ENCODE data around the gene RNF7.
"Not testable (repeated sequence)": the region's sequence is repeated elsewhere in the genome, so short reads cannot be mapped to it uniquely, and the experiment has no call there.

Gene RNF7

GRCh38 chr3:141783632-141784031, 45.5 kb downstream of the RNF7 start:
- ChIA-PET POLR2A (ENCODE audit: low non-redundant PET) (no interaction called here), CTCF (interaction anchor here (1.1 to 1.5 kb wide), 2 partner anchors 45 to 92 kb away, joined by 4 to 6 read pairs; partner anchors contain the start of gene RNF7)
- no peak for DNase-seq (ENCODE audit: low spot score)
- TF ChIP-seq, protein P1, sequence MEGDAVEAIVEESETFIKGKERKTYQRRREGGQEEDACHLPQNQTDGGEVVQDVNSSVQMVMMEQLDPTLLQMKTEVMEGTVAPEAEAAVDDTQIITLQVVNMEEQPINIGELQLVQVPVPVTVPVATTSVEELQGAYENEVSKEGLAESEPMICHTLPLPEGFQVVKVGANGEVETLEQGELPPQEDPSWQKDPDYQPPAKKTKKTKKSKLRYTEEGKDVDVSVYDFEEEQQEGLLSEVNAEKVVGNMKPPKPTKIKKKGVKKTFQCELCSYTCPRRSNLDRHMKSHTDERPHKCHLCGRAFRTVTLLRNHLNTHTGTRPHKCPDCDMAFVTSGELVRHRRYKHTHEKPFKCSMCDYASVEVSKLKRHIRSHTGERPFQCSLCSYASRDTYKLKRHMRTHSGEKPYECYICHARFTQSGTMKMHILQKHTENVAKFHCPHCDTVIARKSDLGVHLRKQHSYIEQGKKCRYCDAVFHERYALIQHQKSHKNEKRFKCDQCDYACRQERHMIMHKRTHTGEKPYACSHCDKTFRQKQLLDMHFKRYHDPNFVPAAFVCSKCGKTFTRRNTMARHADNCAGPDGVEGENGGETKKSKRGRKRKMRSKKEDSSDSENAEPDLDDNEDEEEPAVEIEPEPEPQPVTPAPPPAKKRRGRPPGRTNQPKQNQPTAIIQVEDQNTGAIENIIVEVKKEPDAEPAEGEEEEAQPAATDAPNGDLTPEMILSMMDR (conservative IDR thresholded peaks at IDR 0.05; ENCODE audit: low read depth): no peak
- H3K27ac ChIP-seq: no peak overlapping the region

- H3K27ac ChIP-seq: no peak overlapping the region
- POLR2A ChIA-PET (ENCODE audit: low non-redundant PET): no interaction called here
- CTCF ChIA-PET: interaction anchor here (1.5 kb wide), 1 partner anchor 91 kb away, joined by 6 read pairs; no protein-coding TSS in a partner anchor
- no peak for DNase-seq (ENCODE audit: low spot score)
- TF ChIP-seq, protein P1 (conservative IDR thresholded peaks at IDR 0.05; ENCODE audit: low read depth): no peak
Observed at GRCh38 chr3:141784096-141784495, 46.0 kb downstream of the RNF7 start.

DNA sequence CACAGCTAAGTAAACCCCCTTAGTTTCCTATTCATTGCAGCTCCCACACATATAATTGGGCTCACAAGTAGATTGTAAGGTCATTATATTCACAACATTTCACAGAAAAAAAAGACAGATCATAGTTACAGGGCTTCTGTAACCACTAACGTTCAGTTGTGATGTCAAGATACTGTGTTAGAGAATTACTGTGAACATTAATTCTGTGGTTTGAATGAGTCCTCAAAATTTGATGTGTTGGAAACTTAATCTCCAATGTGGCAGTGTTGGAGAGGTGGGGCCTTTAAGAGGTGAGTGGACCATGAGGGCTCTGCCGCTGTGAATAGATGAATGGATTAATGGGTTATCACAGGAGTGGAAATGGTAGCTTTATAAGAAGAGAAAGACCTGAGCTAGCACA, 46.4 kb downstream of the RNF7 start:
- DNase-seq (ENCODE audit: low spot score): no peak
- TF ChIP-seq, protein P1 (conservative IDR thresholded peaks at IDR 0.05; ENCODE audit: low read depth): no peak
- H3K27ac ChIP-seq: no peak overlapping the region
- CTCF ChIA-PET: interaction anchor here (0.5 to 1.5 kb wide), 3 partner anchors 9 to 91 kb away, joined by 3 to 6 read pairs (median 4); no protein-coding TSS in a partner anchor
- POLR2A ChIA-PET (ENCODE audit: low non-redundant PET): no interaction called here

DNA sequence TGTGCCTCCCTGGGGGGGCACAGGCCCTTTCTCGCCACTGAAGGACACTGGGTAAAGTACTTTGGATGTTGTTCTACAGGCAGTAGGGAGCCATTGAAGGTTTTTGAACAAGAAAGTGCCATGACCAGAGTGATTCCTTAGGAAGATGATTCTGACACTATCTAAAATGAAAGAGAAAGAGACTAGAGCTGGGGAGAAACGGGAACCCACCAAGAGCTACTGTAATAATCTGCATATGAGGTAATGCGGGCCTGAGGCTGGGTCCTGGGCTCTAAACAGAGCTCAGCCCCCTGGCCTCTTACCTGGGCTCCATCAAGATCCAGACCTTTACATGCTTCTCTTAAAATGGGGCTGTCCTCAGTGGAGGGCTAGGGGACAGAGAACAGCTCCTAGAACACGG, 50.1 kb downstream of the RNF7 start:
- H3K27ac ChIP-seq: no peak overlapping the region
- no peak for DNase-seq (ENCODE audit: low spot score)
- CTCF ChIA-PET: no interaction called here
- TF ChIP-seq, protein P1 (conservative IDR thresholded peaks at IDR 0.05; ENCODE audit: low read depth): no peak
- POLR2A ChIA-PET (ENCODE audit: low non-redundant PET): no interaction called here

DNA sequence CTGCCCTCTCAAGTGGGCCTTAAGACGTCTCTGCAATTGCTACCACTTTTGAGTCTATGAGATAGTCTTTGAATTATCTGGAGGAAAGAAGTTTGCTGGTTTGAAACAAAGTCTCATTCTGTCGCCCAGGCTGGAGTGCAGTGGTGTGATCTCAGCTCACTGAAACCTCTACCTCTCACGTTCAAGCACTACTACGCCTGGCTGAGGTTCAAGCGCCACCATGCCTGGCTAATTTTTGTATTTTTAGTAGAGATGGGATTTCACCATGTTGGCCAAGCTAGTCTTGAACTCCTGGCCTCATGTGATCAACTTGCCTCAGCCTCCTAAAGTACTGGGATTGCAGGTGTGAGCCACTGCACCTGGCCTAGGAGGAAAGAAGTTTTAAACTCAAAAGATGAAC, 50.7 kb downstream of the RNF7 start:
- DNase-seq (ENCODE audit: low spot score); H3K27ac ChIP-seq; POLR2A ChIA-PET (ENCODE audit: low non-redundant PET); CTCF ChIA-PET: not testable (repeated sequence)

GRCh38 chr3:141789281-141789680, 51.2 kb downstream of the RNF7 start:
- CTCF ChIA-PET: no interaction called here
- no peak for DNase-seq (ENCODE audit: low spot score)

DNA sequence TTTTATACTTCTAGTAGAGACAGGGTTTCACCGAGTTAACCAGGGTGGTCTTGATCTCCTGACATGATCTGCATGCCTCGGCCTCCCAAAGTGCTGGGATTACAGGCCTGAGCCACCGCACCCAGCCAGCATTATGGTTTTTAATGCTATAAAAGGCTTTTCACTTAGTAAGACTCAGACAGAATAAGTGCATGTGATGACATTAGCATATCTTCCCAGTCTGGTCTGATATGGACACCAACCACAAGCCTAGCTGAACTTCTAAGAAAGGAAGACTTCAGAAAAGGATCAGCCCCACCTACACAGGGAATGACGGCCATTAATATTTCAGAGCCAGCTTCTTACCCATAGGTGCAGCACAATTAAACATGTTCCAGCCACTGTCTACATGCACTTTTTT, 52.1 kb downstream of the RNF7 start:
- ChIA-PET POLR2A (ENCODE audit: low non-redundant PET) (no interaction called here), CTCF (no interaction called here)
- no peak for DNase-seq (ENCODE audit: low spot score)
- H3K27ac ChIP-seq: no peak overlapping the region
- TF ChIP-seq, protein P1 (conservative IDR thresholded peaks at IDR 0.05; ENCODE audit: low read depth): no peak

More at GRCh38 chr3:141789281-141789680, 51.2 kb downstream of the RNF7 start:
- POLR2A ChIA-PET (ENCODE audit: low non-redundant PET): no interaction called here
- H3K27ac ChIP-seq: no peak overlapping the region
- TF ChIP-seq, protein P1 (conservative IDR thresholded peaks at IDR 0.05; ENCODE audit: low read depth): no peak
